HG03354 (cell line): ENCODE measurements around the gene RARG.

Source experiments
- ATAC-seq: cut with Tn5 transposase; IDR thresholded peaks from one replicate; pipeline ENCODE4 v1.9.1; 2021; ENCODE audit warnings: mild to moderate bottlenecking; ENCODE audit not compliant: unreplicated experiment, poor library complexity, severe bottlenecking

RARG gene

GRCh38 chr12:53251477-53252348, 19.7 kb upstream of the RARG start:
- peak; percentile 77 for ATAC-seq

- ATAC-seq: no peak
These were observed 13.3 kb upstream of the RARG start for GRCh38 chr12:53245286-53245685.

- ATAC-seq: no peak
These were observed 12.3 kb upstream of the RARG start for GRCh38 chr12:53244337-53244736.

- no peak for ATAC-seq
These were observed 9.8 kb upstream of the RARG start for GRCh38 chr12:53241623-53242412.

GRCh38 chr12:53239643-53240258, 7.7 kb upstream of the RARG start:
- ATAC-seq: no peak

- ATAC-seq: no peak
These were observed 4.6 kb upstream of the RARG start for GRCh38 chr12:53236443-53237111.

GRCh38 chr12:53235742-53236442, 3.9 kb upstream of the RARG start:
- ATAC-seq: no peak

- ATAC-seq: no peak
These were observed 3.2 kb upstream of the RARG start for GRCh38 chr12:53235164-53235563.

GRCh38 chr12:53234271-53234914, 2.4 kb upstream of the RARG start:
- no peak for ATAC-seq

- no peak for ATAC-seq
These were observed 1.7 kb upstream of the RARG start for GRCh38 chr12:53233671-53234121.

- no peak for ATAC-seq
These were observed 845 bp upstream of the RARG start for GRCh38 chr12:53232646-53233461.

- ATAC-seq: no peak
These were observed 413 bp downstream of the RARG start for GRCh38 chr12:53231671-53231920.

- ATAC-seq: no peak
These were observed 1.7 kb downstream of the RARG start for GRCh38 chr12:53230108-53230845.

- no peak for ATAC-seq
These were observed 2.6 kb downstream of the RARG start for GRCh38 chr12:53229454-53229853.

- ATAC-seq: no peak
These were observed 4.2 kb downstream of the RARG start for GRCh38 chr12:53227836-53228235.

- ATAC-seq: no peak
These were observed 4.7 kb downstream of the RARG start for GRCh38 chr12:53227341-53227740.

GRCh38 chr12:53226815-53227214, 5.2 kb downstream of the RARG start:
- ATAC-seq: no peak
